ENCODE measurements around the gene OR51B2.

Gene OR51B2

DNA sequence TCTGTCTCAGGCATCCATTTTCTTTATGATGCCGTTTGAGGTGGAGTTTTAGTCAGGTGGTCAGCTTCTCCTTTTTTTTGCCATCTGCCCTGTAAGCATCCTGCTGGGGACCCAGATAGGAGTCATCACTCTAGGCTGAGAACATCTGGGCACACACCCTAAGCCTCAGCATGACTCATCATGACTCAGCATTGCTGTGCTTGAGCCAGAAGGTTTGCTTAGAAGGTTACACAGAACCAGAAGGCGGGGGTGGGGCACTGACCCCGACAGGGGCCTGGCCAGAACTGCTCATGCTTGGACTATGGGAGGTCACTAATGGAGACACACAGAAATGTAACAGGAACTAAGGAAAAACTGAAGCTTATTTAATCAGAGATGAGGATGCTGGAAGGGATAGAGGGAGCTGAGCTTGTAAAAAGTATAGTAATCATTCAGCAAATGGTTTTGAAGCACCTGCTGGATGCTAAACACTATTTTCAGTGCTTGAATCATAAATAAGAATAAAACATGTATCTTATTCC lies 43.5 kb downstream of the OR51B2 start:
- peak; percentile 25 for DNase-seq

DNA sequence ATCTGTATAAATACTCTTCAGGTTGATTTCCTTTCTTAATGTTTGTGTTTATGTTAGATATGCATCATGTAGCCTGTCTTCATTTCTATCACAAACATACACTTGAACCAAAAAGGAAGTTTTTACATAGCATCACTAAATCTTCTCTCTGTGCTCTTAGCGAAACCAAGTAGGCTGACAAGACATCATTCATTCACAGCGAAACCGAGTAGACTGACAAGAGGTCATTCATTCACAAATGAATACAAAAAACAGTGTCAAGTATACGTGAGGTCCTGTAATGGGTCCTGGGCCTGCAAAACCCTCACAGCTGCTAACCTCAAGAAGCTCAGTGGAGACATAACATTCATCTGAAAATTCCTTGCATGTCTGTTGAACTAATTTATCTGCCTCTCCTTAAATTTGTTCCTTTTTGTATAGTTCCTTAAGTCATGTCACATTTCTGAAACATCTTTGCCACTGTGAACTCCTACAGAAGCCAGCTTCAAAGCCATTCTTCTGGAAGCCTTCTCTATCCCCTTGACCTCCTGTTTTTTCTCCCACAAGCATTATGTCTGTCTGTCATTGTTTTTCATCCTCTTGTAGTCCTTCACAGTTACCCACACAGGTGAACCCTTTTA lies 44.5 kb downstream of the OR51B2 start:
- no peak for DNase-seq

DNA sequence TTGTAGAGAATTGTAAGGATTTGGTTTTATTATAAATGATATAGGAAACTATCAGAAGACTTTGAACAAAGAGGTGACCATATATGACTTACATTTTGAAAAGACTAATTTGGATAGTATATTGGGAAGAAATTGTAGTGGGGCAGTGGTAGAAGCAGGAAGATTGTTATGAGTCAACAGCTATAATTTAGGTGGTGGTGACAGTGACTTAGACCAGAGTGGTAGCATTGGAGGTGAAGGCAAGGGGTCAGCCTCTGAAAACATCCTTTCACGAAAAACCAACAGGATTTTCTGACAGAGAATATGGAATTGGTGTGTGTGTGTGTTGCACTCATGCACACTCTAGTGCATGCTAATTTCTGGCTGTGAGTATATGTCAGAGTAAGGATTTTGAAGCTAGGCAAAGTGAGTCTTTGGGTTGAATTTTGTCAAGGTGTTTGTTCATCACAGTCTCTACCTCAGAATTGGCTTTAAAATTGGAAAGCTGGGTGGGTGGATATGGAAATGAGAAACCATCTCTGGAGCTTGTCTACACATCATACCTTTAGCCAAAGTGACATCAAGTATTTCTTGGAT lies 46.2 kb downstream of the OR51B2 start:
- DNase-seq, result no peak

DNA sequence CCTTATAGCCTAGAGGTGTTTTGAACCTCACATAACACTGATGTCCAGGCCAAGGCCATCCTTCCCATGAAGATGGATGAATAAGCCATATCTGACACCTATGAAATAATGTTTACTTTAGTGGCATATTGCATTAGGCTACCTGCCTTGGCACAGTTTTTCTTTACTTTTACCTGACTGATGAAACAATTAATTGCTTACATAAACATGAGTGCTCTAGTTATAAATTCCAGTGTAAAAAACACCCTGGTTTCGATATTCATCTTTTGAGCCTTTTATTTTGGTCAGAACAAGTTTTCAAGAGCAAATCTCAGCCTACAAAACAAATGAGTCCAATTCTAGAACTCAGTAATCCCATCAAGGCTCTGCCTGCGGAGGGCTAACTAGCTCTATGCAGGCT lies 47.4 kb downstream of the OR51B2 start:
- DNase-seq, result no peak

DNA sequence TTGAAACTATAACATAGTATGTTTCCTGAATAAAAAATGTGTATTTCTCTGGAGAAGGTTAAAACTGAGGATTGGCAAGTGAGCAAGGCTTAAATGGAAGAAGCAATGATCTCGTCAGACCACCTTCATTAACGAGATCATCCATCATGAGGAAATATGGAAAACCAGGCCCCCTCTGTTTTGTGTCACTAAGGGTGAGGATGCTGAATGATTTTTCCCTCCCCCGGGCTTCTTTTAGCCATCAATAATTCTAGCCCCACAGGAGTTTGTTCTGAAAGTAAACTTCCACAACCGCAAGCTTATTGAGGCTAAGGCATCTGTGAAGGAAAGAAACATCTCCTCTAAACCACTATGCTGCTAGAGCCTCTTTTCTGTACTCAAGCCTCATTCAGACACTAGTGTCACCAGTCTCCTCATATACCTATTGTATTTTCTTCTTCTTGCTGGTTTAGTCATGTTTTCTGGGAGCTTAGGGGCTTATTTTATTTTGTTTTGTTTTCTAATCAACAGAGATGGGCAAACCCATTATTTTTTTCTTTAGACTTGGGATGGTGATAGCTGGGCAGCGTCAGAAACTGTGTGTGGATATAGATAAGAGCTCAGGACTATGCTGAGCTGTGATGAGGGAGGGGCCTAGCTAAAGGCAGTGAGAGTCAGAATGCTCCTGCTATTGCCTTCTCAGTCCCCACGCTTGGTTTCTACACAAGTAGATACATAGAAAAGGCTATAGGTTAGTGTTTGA lies 48.6 kb downstream of the OR51B2 start:
- no peak for DNase-seq

DNA sequence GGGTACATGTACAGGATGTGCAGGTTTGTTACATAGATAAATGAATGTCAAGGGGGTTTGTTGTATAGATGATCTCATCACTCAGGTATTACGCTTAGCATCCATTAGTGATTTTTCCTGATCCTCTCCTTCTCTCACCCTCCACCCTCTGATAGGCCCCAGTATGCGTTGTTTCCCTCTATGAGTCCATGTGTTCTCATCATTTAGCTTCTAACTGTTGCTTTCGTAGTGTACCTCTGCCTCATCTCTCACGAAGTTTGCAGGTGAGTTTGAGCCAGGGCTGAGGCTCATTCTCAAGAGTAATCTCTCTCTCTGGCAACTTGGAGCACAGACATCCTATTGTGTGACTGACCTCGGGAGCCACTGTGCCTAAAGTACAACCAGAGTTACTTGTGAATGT lies 49.7 kb downstream of the OR51B2 start:
- DNase-seq, result no peak
